ENCODE measurements around the gene ATG10.

- no peak for TF ChIP-seq TCF12 (IDR thresholded peaks at IDR 0.05; ENCODE audit: low read depth)
- TF ChIP-seq, protein P1, sequence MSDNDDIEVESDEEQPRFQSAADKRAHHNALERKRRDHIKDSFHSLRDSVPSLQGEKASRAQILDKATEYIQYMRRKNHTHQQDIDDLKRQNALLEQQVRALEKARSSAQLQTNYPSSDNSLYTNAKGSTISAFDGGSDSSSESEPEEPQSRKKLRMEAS (IDR thresholded peaks at IDR 0.05) = no peak
- no peak for TF ChIP-seq TEAD4 (IDR thresholded peaks at IDR 0.05)
- TF ChIP-seq CREB1 (IDR thresholded peaks at IDR 0.05; ENCODE audit: low read depth) = no peak
- no peak for TF ChIP-seq ZBTB7A (IDR thresholded peaks at IDR 0.05; ENCODE audit: low read depth)
Measured at GRCh38 chr5:82296929-82297328, 325.1 kb downstream of the ATG10 start.
